ENCODE measurements around the gene TMEM43. TPM values are rescaled to one million over a fixed set of nuclear protein-coding genes. Genes with fewer than 3 reads are reported as not detected.

Gene TMEM43
- total and polyA plus RNA-seq, 4 experiments from 2014 or later: 69.3 to 143 (median 76.7) TPM

GRCh38 chr3:14126017-14126886 lies 1.4 kb downstream of the TMEM43 start:
- ChIA-PET CTCF (ENCODE audit: partially characterized antibody) (interaction anchor here (0.9 to 5.0 kb wide), 5 partner anchors 18 to 77 kb away, joined by 3 to 41 read pairs (median 16); partner anchors contain the start of genes LSM3 and XPC), POLR2A (ENCODE audit: partially characterized antibody) (interaction anchor here (1.4 to 14.1 kb wide), 8 partner anchors 8 to 646 kb away, joined by 4 to 342 read pairs (median 18); partner anchors contain the start of genes CCDC174, HDAC11, LSM3 and WNT7A)
- H3K4me3 ChIP-seq (ENCODE audit: low read length in 2 of 2): peak overlapping the region; percentile 53 to 78
- Mint-ChIP-seq H3K36me3 (peaks cover 32 to 50% of the 10 kb centered on the region in 2 donors), H3K9me3 (no peaks in the 10 kb centered on the region), H3K27me3 (no peaks in the 10 kb centered on the region), H3K27ac (peak overlapping the region; percentile 94 to 97 (median 96)), H3K4me3 (peak overlapping the region; percentile 94 to 98 (median 96)), H3K4me1 (peaks cover 38 to 67% (median 52%) of the 10 kb centered on the region in 4 donors)
- peaks cover 38% of the 10 kb centered on the region for H3K4me1 ChIP-seq (ENCODE audit: insufficient read depth, low read length)
- H3K27me3 ChIP-seq (ENCODE audit: insufficient read depth, low read length): no peaks in the 10 kb centered on the region
- intact Hi-C loops (cut with micrococcal nuclease): loop anchor here (10.0 kb wide), 1 partner anchor 471 kb away; no protein-coding TSS in a partner anchor
- peaks cover 37% of the 10 kb centered on the region for H3K36me3 ChIP-seq (ENCODE audit: insufficient read depth, low read length)
- H3K9me3 ChIP-seq (ENCODE audit: control insufficient read depth in 1 of 2, low read length in 2 of 2): no peaks in the 10 kb centered on the region
- no peak for DNase-seq
- peak overlapping the region; percentile 89 for H3K27ac ChIP-seq (ENCODE audit: low read depth, low read length)

- POLR2A ChIA-PET (ENCODE audit: partially characterized antibody): interaction anchor here (11.8 to 14.1 kb wide), 2 partner anchors 19 to 49 kb away, joined by 270 to 342 read pairs; partner anchors contain the start of genes LSM3 and XPC
- H3K36me3 ChIP-seq (ENCODE audit: insufficient read depth, low read length): peaks cover 44% of the 10 kb centered on the region
- H3K4me3 Mint-ChIP-seq: peak overlapping the region; percentile 48 to 98 (median 96)
- intact Hi-C loops (cut with micrococcal nuclease): loop anchor here (10.0 kb wide), 1 partner anchor 472 kb away; no protein-coding TSS in a partner anchor
- peaks cover 38% of the 10 kb centered on the region for H3K4me1 ChIP-seq (ENCODE audit: insufficient read depth, low read length)
- no peaks in the 10 kb centered on the region for H3K27me3 ChIP-seq (ENCODE audit: insufficient read depth, low read length)
- H3K4me1 Mint-ChIP-seq: peaks cover 40 to 70% (median 53%) of the 10 kb centered on the region in 4 donors
- H3K9me3 ChIP-seq (ENCODE audit: control insufficient read depth in 1 of 2, low read length in 2 of 2): no peaks in the 10 kb centered on the region
- peak overlapping the region; percentile 43 to 97 (median 95) for H3K27ac Mint-ChIP-seq
- H3K27ac ChIP-seq (ENCODE audit: low read depth, low read length): peak overlapping the region; percentile 89
- CTCF ChIA-PET (ENCODE audit: partially characterized antibody): interaction anchor here (2.8 to 5.0 kb wide), 3 partner anchors 18 to 52 kb away, joined by 16 to 41 read pairs (median 21); partner anchors contain the start of genes LSM3 and XPC
- H3K36me3 Mint-ChIP-seq: peaks cover 32 to 52% of the 10 kb centered on the region in 2 donors
- no peak for DNase-seq
- H3K27me3 Mint-ChIP-seq: no peaks in the 10 kb centered on the region
- H3K9me3 Mint-ChIP-seq: no peaks in the 10 kb centered on the region
- H3K4me3 ChIP-seq (ENCODE audit: low read length in 2 of 2): no peak overlapping the region
Observed at GRCh38 chr3:14126887-14127505, 2.1 kb downstream of the TMEM43 start.

- ChIA-PET CTCF (ENCODE audit: partially characterized antibody) (interaction anchor here (1.0 kb wide), 1 partner anchor 17 kb away, joined by 3 read pairs; no protein-coding TSS in a partner anchor), POLR2A (ENCODE audit: partially characterized antibody) (interaction anchor here (11.8 to 14.1 kb wide), 2 partner anchors 18 to 48 kb away, joined by 270 to 342 read pairs; partner anchors contain the start of genes LSM3 and XPC)
- Histone ChIP-seq H3K4me3 (ENCODE audit: low read length in 2 of 2) (no peak overlapping the region), H3K9me3 (ENCODE audit: control insufficient read depth in 1 of 2, low read length in 2 of 2) (no peaks in the 10 kb centered on the region), H3K36me3 (ENCODE audit: insufficient read depth, low read length) (peaks cover 51% of the 10 kb centered on the region), H3K4me1 (ENCODE audit: insufficient read depth, low read length) (peaks cover 38% of the 10 kb centered on the region), H3K27ac (ENCODE audit: low read depth, low read length) (no peak overlapping the region), H3K27me3 (ENCODE audit: insufficient read depth, low read length) (no peaks in the 10 kb centered on the region)
- no peaks in the 10 kb centered on the region for H3K27me3 Mint-ChIP-seq
- H3K36me3 Mint-ChIP-seq: peaks cover 32 to 56% of the 10 kb centered on the region in 2 donors
- H3K27ac Mint-ChIP-seq: peak overlapping the region in 6 of 7 donors; percentile 14 to 96 (median 54)
- intact Hi-C loops (cut with micrococcal nuclease): loop anchor here (10.0 kb wide), 1 partner anchor 473 kb away; no protein-coding TSS in a partner anchor
- H3K9me3 Mint-ChIP-seq: no peaks in the 10 kb centered on the region
- peak overlapping the region in 4 of 8 donors; percentile 36 to 95 (median 59) for H3K4me3 Mint-ChIP-seq
- no peak for DNase-seq
- H3K4me1 Mint-ChIP-seq: peaks cover 35 to 64% (median 47%) of the 10 kb centered on the region in 4 donors
Observed at GRCh38 chr3:14127516-14128161, 2.8 kb downstream of the TMEM43 start.

GRCh38 chr3:14128724-14129123 lies 3.9 kb downstream of the TMEM43 start:
- peaks cover 39 to 66% of the 10 kb centered on the region in 2 donors for H3K36me3 Mint-ChIP-seq
- intact Hi-C loops (cut with micrococcal nuclease): loop anchor here (10.0 kb wide), 1 partner anchor 474 kb away; no protein-coding TSS in a partner anchor
- Histone ChIP-seq H3K27me3 (ENCODE audit: insufficient read depth, low read length) (no peaks in the 10 kb centered on the region), H3K27ac (ENCODE audit: low read depth, low read length) (no peak overlapping the region), H3K9me3 (ENCODE audit: control insufficient read depth in 1 of 2, low read length in 2 of 2) (no peaks in the 10 kb centered on the region), H3K4me1 (ENCODE audit: insufficient read depth, low read length) (peaks cover 30% of the 10 kb centered on the region), H3K36me3 (ENCODE audit: insufficient read depth, low read length) (peaks cover 61% of the 10 kb centered on the region), H3K4me3 (ENCODE audit: low read length in 2 of 2) (no peak overlapping the region)
- H3K9me3 Mint-ChIP-seq: no peaks in the 10 kb centered on the region
- POLR2A ChIA-PET (ENCODE audit: partially characterized antibody): interaction anchor here (11.8 to 14.1 kb wide), 2 partner anchors 17 to 47 kb away, joined by 270 to 342 read pairs; partner anchors contain the start of genes LSM3 and XPC
- DNase-seq: no peak
- peak overlapping the region in 5 of 7 donors; percentile 5 to 96 (median 54) for H3K27ac Mint-ChIP-seq
- peak overlapping the region in 2 of 8 donors; percentile 32 to 54 for H3K4me3 Mint-ChIP-seq
- CTCF ChIA-PET (ENCODE audit: partially characterized antibody): interaction anchor here (1.0 kb wide), 1 partner anchor 23 kb away, joined by 3 read pairs; no protein-coding TSS in a partner anchor
- H3K4me1 Mint-ChIP-seq: peaks cover 30 to 53% (median 36%) of the 10 kb centered on the region in 4 donors
- no peaks in the 10 kb centered on the region for H3K27me3 Mint-ChIP-seq

GRCh38 chr3:14129296-14129695 lies 4.4 kb downstream of the TMEM43 start:
- Histone ChIP-seq H3K27ac (ENCODE audit: low read depth, low read length) (no peak overlapping the region), H3K36me3 (ENCODE audit: insufficient read depth, low read length) (peaks cover 67% of the 10 kb centered on the region), H3K4me1 (ENCODE audit: insufficient read depth, low read length) (peaks cover 26% of the 10 kb centered on the region), H3K9me3 (ENCODE audit: control insufficient read depth in 1 of 2, low read length in 2 of 2) (no peaks in the 10 kb centered on the region), H3K4me3 (ENCODE audit: low read length in 2 of 2) (no peak overlapping the region), H3K27me3 (ENCODE audit: insufficient read depth, low read length) (no peaks in the 10 kb centered on the region)
- no peaks in the 10 kb centered on the region for H3K27me3 Mint-ChIP-seq
- ChIA-PET POLR2A (ENCODE audit: partially characterized antibody) (interaction anchor here (11.8 to 14.1 kb wide), 2 partner anchors 17 to 46 kb away, joined by 270 to 342 read pairs; partner anchors contain the start of genes LSM3 and XPC), CTCF (ENCODE audit: partially characterized antibody) (no interaction called here)
- H3K36me3 Mint-ChIP-seq: peaks cover 39 to 72% of the 10 kb centered on the region in 2 donors
- intact Hi-C loops (cut with micrococcal nuclease): loop anchor here (10.0 kb wide), 1 partner anchor 474 kb away; no protein-coding TSS in a partner anchor
- no peaks in the 10 kb centered on the region for H3K9me3 Mint-ChIP-seq
- H3K4me1 Mint-ChIP-seq: peaks cover 28 to 48% (median 33%) of the 10 kb centered on the region in 4 donors
- peak overlapping the region in 1 of 7 donors; percentile 24 for H3K27ac Mint-ChIP-seq
- H3K4me3 Mint-ChIP-seq: no peak overlapping the region
- DNase-seq: no peak

- Histone ChIP-seq H3K9me3 (ENCODE audit: control insufficient read depth in 1 of 2, low read length in 2 of 2) (no peaks in the 10 kb centered on the region), H3K27me3 (ENCODE audit: insufficient read depth, low read length) (no peaks in the 10 kb centered on the region), H3K4me3 (ENCODE audit: low read length in 2 of 2) (no peak overlapping the region), H3K4me1 (ENCODE audit: insufficient read depth, low read length) (peaks cover 26% of the 10 kb centered on the region), H3K27ac (ENCODE audit: low read depth, low read length) (no peak overlapping the region), H3K36me3 (ENCODE audit: insufficient read depth, low read length) (peaks cover 76% of the 10 kb centered on the region)
- POLR2A ChIA-PET (ENCODE audit: partially characterized antibody): interaction anchor here (14.1 kb wide), 1 partner anchor 16 kb away, joined by 342 read pairs; no protein-coding TSS in a partner anchor
- intact Hi-C loops (cut with micrococcal nuclease): no loop called here
- no peaks in the 10 kb centered on the region for H3K27me3 Mint-ChIP-seq
- no peak overlapping the region for H3K27ac Mint-ChIP-seq
- H3K36me3 Mint-ChIP-seq: peaks cover 42 to 74% of the 10 kb centered on the region in 2 donors
- CTCF ChIA-PET (ENCODE audit: partially characterized antibody): no interaction called here
- H3K4me3 Mint-ChIP-seq: peak overlapping the region in 1 of 8 donors; percentile 75
- no peak for DNase-seq
- H3K4me1 Mint-ChIP-seq: peaks cover 28 to 43% (median 33%) of the 10 kb centered on the region in 4 donors
- H3K9me3 Mint-ChIP-seq: no peaks in the 10 kb centered on the region
Observed at GRCh38 chr3:14130230-14130629, 5.4 kb downstream of the TMEM43 start.
